ENCODE measurements around the gene MIGA2. TPM values are rescaled to one million over a fixed set of nuclear protein-coding genes. Genes with fewer than 3 reads are reported as not detected.

The MIGA2 gene
- total and polyA plus RNA-seq, 2 of the 8 experiments (the other 6 are each of a cell fraction or from before 2014, with no cell fraction given), result 24.6 to 39.0 TPM

DNA sequence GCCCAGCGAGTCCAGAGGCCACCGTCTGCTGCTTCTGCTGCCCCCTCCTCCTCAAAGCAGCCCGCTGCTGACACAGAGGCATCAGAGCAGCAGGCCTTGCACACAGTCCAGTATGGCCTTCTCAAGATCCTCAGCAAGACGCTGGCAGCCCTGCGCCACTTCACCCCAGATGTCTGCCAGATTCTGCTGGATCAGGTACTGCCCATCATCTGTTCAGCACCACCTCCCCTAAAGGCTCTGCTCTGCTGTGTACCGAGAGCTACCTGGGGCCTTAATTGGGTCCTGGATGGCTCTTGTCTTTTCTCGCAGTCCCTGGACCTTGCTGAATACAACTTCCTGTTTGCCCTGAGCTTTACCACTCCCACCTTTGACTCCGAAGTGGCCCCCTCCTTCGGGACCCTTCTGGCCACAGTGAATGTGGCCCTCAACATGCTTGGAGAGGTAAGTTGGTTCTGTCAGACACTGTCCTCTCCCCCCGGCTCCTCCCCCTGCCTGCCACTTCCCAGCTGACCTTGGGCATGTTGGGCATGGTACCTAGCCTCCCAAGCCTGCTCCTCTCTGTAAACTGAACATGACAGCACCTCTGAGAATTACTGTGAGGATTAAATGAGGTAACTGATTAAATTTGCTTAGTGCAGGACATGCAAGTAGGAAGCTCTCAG is 31.0 kb upstream of the MIGA2 start:
- H3K18ac ChIP-seq (ENCODE audit: extremely low read depth, low read length), result no peak overlapping the region
- H3K14ac ChIP-seq (ENCODE audit: insufficient read length), result no peak overlapping the region
- ChIA-PET CTCF (ENCODE audit: partially characterized antibody) (interaction anchor here (0.7 to 7.8 kb wide), 16 partner anchors 9 to 161 kb away, joined by 3 to 89 read pairs (median 4); partner anchors contain the start of gene SH3GLB2), POLR2A (ENCODE audit: partially characterized antibody) (interaction anchor here (0.8 to 6.2 kb wide), 11 partner anchors 9 to 197 kb away, joined by 3 to 41 read pairs (median 4); partner anchors contain the start of gene SH3GLB2)
- H4K91ac ChIP-seq (replicated peaks; ENCODE audit: insufficient read length, low read length), result no peak overlapping the region
- no peaks in the 10 kb centered on the region for H3K9me3 ChIP-seq (ENCODE audit: insufficient read depth in 2 of 2, low read depth in 1 of 2, low read length in 1 of 2)
- H3K27ac ChIP-seq (ENCODE audit: low read depth, low read length), result no peak overlapping the region
- peaks cover 10 to 24% of the 10 kb centered on the region in 2 experiments for H4K20me1 ChIP-seq (replicated peaks in 1 of 2; ENCODE audit: control insufficient read depth in 1 of 2, insufficient read depth in 2 of 2, low read length in 2 of 2)
- H3K79me1 ChIP-seq (ENCODE audit: low read depth, low read length), result no peaks in the 10 kb centered on the region; the same call in 1 of the 2 replicates
- no peak overlapping the region for H3K4me2 ChIP-seq (ENCODE audit: insufficient read depth in 1 of 2, low read depth in 2 of 2, low read length in 2 of 2)
- H3K56ac ChIP-seq (replicated peaks; ENCODE audit: insufficient read length, low read depth, low read length), result no peak overlapping the region
- DNase-seq (ENCODE audit: low read depth in 1 of 2, low spot score in 2 of 2) (no peak), FAIRE-seq (no peak)
- no peaks in the 10 kb centered on the region for H3K27me3 ChIP-seq (replicated peaks in 1 of 4; ENCODE audit: control insufficient read depth in 3 of 4, extremely low read depth in 1 of 4, insufficient read depth in 3 of 4, low read length in 3 of 4)
- no peak overlapping the region for H2BK12ac ChIP-seq (ENCODE audit: low read depth, low read length)
- H3K4ac ChIP-seq (replicated peaks; ENCODE audit: insufficient read length, low read depth, low read length), result no peak overlapping the region
- no peaks in the 10 kb centered on the region for H3K4me1 ChIP-seq (replicated peaks in 1 of 4; ENCODE audit: control insufficient read depth in 3 of 4, insufficient read depth in 4 of 4, low read length in 3 of 4)
- no peak overlapping the region for H4K5ac ChIP-seq (ENCODE audit: insufficient read length, low read depth, low read length)
- no peak overlapping the region for H2BK15ac ChIP-seq (ENCODE audit: low read length)
- H3K36me3 ChIP-seq (ENCODE audit: control insufficient read depth in 2 of 4, insufficient read depth in 4 of 4, low read length in 3 of 4), result peaks cover 30 to 62% (median 50%) of the 10 kb centered on the region in 4 experiments
- 95% methylated on average over 10 of the region's 10 CpGs; no CpG with 5 or more reads in 1 of the 2 experiments for WGBS, 2 experiments (ENCODE audit: extremely low coverage in 1 of 2, insufficient coverage in 1 of 2, insufficient read length in 1 of 2, insufficient replicate concordance in 2 of 2, low coverage in 1 of 2, low lambda C conversion rate in 2 of 2, missing lambda C conversion rate in 1 of 2)
- no peak overlapping the region for H2AFZ ChIP-seq (ENCODE audit: low read length)
- peak overlapping the region; percentile 24; the same call in 1 of the 2 replicates for H2BK5ac ChIP-seq (ENCODE audit: low read depth, low read length)
- H2BK120ac ChIP-seq (replicated peaks; ENCODE audit: low read depth, low read length), result no peak overlapping the region
- H3K23me2 ChIP-seq (ENCODE audit: low read depth, low read length), result 0 out of 2 replicates have a peak, but pooled peaks cover 1% of the 10 kb centered on the region
- H2BK20ac ChIP-seq (ENCODE audit: low read length), result no peak overlapping the region
- no peak overlapping the region for H2AK5ac ChIP-seq (ENCODE audit: low read depth, low read length)
- H3K4me3 ChIP-seq (ENCODE audit: extremely low read depth in 1 of 4, insufficient read depth in 2 of 4, low read depth in 3 of 4, low read length in 4 of 4), result no peak overlapping the region
- no peak overlapping the region for H3K9ac ChIP-seq (replicated peaks in 1 of 4; ENCODE audit: extremely low read depth in 1 of 4, low read depth in 3 of 4, low read length in 3 of 4)
- no peak overlapping the region for H4K8ac ChIP-seq (ENCODE audit: extremely low read depth, insufficient read depth, low read length)
- H3K79me2 ChIP-seq (ENCODE audit: control insufficient read depth in 1 of 2, insufficient read depth in 2 of 2, low read length in 2 of 2), result no peaks in the 10 kb centered on the region
- H3K23ac ChIP-seq (ENCODE audit: insufficient read length), result no peak overlapping the region
- TF ChIP-seq PHF8 (conservative IDR thresholded peaks at IDR 0.05; ENCODE audit: low read depth, low read length) (no peak), RXRA (IDR thresholded peaks at IDR 0.05; ENCODE audit: insufficient read depth, low read depth, low read length) (no peak), HDAC2 (IDR thresholded peaks at IDR 0.05; ENCODE audit: borderline replicate concordance in 1 of 2, low read depth in 2 of 2, low read length in 2 of 2) (no peak), KDM5A (IDR thresholded peaks at IDR 0.05; ENCODE audit: low read length) (no peak), CEBPB (IDR thresholded peaks at IDR 0.05; ENCODE audit: low read depth, low read length) (no peak), SUZ12 (IDR thresholded peaks at IDR 0.05; ENCODE audit: low read length) (no peak), JUN (IDR thresholded peaks at IDR 0.05; ENCODE audit: low read depth, low read length) (no peak), SRF (IDR thresholded peaks at IDR 0.05; ENCODE audit: low read depth, low read length) (no peak), CBX5 (IDR thresholded peaks at IDR 0.05; ENCODE audit: low read depth, low read length) (no peak), KDM4A (IDR thresholded peaks at IDR 0.05; ENCODE audit: low read depth, low read length, severe bottlenecking) (no peak), SP1 (IDR thresholded peaks at IDR 0.05; ENCODE audit: low read depth, low read length) (no peak), SIRT6 (IDR thresholded peaks at IDR 0.05; ENCODE audit: low read length) (no peak), GABPA (IDR thresholded peaks at IDR 0.05; ENCODE audit: borderline replicate concordance, insufficient read depth, low read length) (no peak)

Data from H1 (cell line).